Hepatocyte (in vitro differentiated cells): Measurements from ENCODE around the gene DYNLL1.
"Not testable (repeated sequence)": the region's sequence is repeated elsewhere in the genome, so short reads cannot be mapped to it uniquely, and the experiment has no call there.

Source experiments
- EZH2phosphoT487 ChIP-seq: fragments of 200-600 bp; sonication (generic); IDR thresholded peaks from one replicate; pipeline ENCODE4 v1.6.1; 2018; ENCODE audit warnings: antibody characterized with exemption, mild to moderate bottlenecking, low read depth, moderate library complexity; ENCODE audit not compliant: unreplicated experiment, severe bottlenecking
- TF ChIP-seq, protein P1 (sequence below): fragments of 200-600 bp; sonication (generic); IDR thresholded peaks from 2 replicates; pipeline ENCODE4 v1.5.1; 2016; ENCODE audit warnings: antibody characterized with exemption, mild to moderate bottlenecking; ENCODE audit not compliant: poor library complexity

DNA sequence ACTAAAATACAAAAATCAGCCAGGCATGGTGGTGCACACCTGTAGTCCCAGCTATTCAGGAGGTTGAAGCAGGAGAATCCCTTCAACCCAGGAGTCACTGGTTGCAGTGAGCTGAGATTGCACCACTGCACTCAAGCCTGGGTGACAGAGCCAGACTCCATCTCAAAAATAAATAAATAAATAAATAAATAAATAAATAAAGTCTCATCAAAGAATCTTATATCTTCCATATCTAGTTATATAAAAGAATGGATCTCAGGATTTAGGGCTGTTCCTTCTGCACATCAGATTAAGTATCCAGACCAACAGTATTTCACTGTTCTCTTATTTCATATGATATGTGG, 34.5 kb downstream of the DYNLL1 start:
- TF ChIP-seq, protein P1, sequence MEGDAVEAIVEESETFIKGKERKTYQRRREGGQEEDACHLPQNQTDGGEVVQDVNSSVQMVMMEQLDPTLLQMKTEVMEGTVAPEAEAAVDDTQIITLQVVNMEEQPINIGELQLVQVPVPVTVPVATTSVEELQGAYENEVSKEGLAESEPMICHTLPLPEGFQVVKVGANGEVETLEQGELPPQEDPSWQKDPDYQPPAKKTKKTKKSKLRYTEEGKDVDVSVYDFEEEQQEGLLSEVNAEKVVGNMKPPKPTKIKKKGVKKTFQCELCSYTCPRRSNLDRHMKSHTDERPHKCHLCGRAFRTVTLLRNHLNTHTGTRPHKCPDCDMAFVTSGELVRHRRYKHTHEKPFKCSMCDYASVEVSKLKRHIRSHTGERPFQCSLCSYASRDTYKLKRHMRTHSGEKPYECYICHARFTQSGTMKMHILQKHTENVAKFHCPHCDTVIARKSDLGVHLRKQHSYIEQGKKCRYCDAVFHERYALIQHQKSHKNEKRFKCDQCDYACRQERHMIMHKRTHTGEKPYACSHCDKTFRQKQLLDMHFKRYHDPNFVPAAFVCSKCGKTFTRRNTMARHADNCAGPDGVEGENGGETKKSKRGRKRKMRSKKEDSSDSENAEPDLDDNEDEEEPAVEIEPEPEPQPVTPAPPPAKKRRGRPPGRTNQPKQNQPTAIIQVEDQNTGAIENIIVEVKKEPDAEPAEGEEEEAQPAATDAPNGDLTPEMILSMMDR: not testable (repeated sequence)
- not testable (repeated sequence) for TF ChIP-seq EZH2phosphoT487
